Activated CD4-positive, alpha-beta T cell treated with anti-CD3 and anti-CD28 coated beads, Interleukin-2, amount 50 U/mL, for 16 hours (primary cell): ENCODE results near the gene SEM1.
"Not testable (repeated sequence)": the region's sequence is repeated elsewhere in the genome, so short reads cannot be mapped to it uniquely, and the experiment has no call there.

Experiments
- DNase-seq: peaks from one replicate; pipeline ENCODE4 v3.0.0-alpha.2; 2020

SEM1 gene

GRCh38 chr7:96700516-96700915 is 9.1 kb downstream of the SEM1 start:
- DNase-seq = no peak

GRCh38 chr7:96699219-96699871 is 10.3 kb downstream of the SEM1 start:
- no peak for DNase-seq

- not testable (repeated sequence) for DNase-seq
Measured at GRCh38 chr7:96698449-96698848, 11.2 kb downstream of the SEM1 start.

- no peak for DNase-seq
Measured at GRCh38 chr7:96697822-96698221, 11.8 kb downstream of the SEM1 start.

- DNase-seq = no peak
Measured at GRCh38 chr7:96695581-96695980, 14.1 kb downstream of the SEM1 start.

- no peak for DNase-seq
Measured at GRCh38 chr7:96694082-96694481, 15.6 kb downstream of the SEM1 start.

GRCh38 chr7:96691702-96692101 is 17.9 kb downstream of the SEM1 start:
- DNase-seq = no peak

GRCh38 chr7:96689414-96689813 is 20.2 kb downstream of the SEM1 start:
- DNase-seq = no peak

- peak; percentile 4 for DNase-seq
Measured at GRCh38 chr7:96686305-96686704, 23.3 kb downstream of the SEM1 start.

- DNase-seq = peak; percentile 43
Measured at GRCh38 chr7:96685755-96686154, 23.9 kb downstream of the SEM1 start.

- peak; percentile 28 for DNase-seq
Measured at GRCh38 chr7:96685353-96685752, 24.3 kb downstream of the SEM1 start.

GRCh38 chr7:96679886-96680285 is 29.8 kb downstream of the SEM1 start:
- DNase-seq = no peak

- DNase-seq = no peak
Measured at GRCh38 chr7:96676919-96677318, 32.7 kb downstream of the SEM1 start.

- DNase-seq = no peak
Measured at GRCh38 chr7:96675548-96675947, 34.1 kb downstream of the SEM1 start.

- no peak for DNase-seq
Measured at GRCh38 chr7:96674565-96674964, 35.1 kb downstream of the SEM1 start.

- DNase-seq = no peak
Measured at GRCh38 chr7:96671854-96672253, 37.8 kb downstream of the SEM1 start.

- DNase-seq = no peak
Measured at GRCh38 chr7:96670338-96671289, 39.0 kb downstream of the SEM1 start.

- DNase-seq = no peak
Measured at GRCh38 chr7:96669812-96670211, 39.8 kb downstream of the SEM1 start.

- no peak for DNase-seq
Measured at GRCh38 chr7:96667026-96667425, 42.6 kb downstream of the SEM1 start.

- DNase-seq = no peak
Measured at GRCh38 chr7:96665689-96666088, 44.0 kb downstream of the SEM1 start.

- no peak for DNase-seq
Measured at GRCh38 chr7:96664793-96665192, 44.9 kb downstream of the SEM1 start.

- no peak for DNase-seq
Measured at GRCh38 chr7:96663871-96664445, 45.7 kb downstream of the SEM1 start.

- peak; percentile 2 for DNase-seq
Measured at GRCh38 chr7:96663457-96663856, 46.2 kb downstream of the SEM1 start.

GRCh38 chr7:96662151-96662550 is 47.5 kb downstream of the SEM1 start:
- DNase-seq = not testable (repeated sequence)
